Ishikawa (cell line): ENCODE results near the gene ALKBH5.

Experiments
- CEBPB ChIP-seq: IDR thresholded peaks from 2 replicates; pipeline ENCODE4 v1.6.1; 2012
- CREB1 ChIP-seq: IDR thresholded peaks from 2 replicates; pipeline ENCODE4 v1.6.1; 2012; ENCODE audit warnings: low read depth
- EGR1 ChIP-seq: IDR thresholded peaks from 2 replicates; pipeline ENCODE4 v1.6.1; 2012
- EP300 ChIP-seq: IDR thresholded peaks from 2 replicates; pipeline ENCODE4 v1.6.1; 2012; ENCODE audit warnings: borderline replicate concordance
- FOXM1 ChIP-seq: IDR thresholded peaks from 2 replicates; pipeline ENCODE4 v1.6.1; 2012; ENCODE audit warnings: low read depth, borderline replicate concordance
- MAX ChIP-seq: IDR thresholded peaks from 2 replicates; pipeline ENCODE4 v1.6.1; 2012
- NFIC ChIP-seq: IDR thresholded peaks from 2 replicates; pipeline ENCODE4 v1.6.1; 2012
- RAD21 ChIP-seq: IDR thresholded peaks from 2 replicates; pipeline ENCODE4 v1.6.1; 2012; ENCODE audit warnings: low read depth
- REST ChIP-seq: IDR thresholded peaks from 2 replicates; pipeline ENCODE4 v1.6.1; 2012; ENCODE audit warnings: low read depth, mild to moderate bottlenecking
- TAF1 ChIP-seq: IDR thresholded peaks from 2 replicates; pipeline ENCODE4 v1.6.1; 2012; ENCODE audit warnings: low read depth, mild to moderate bottlenecking
- TCF12 ChIP-seq: IDR thresholded peaks from 2 replicates; pipeline ENCODE4 v1.6.1; 2012; ENCODE audit warnings: low read depth
- TEAD4 ChIP-seq: IDR thresholded peaks from 2 replicates; pipeline ENCODE4 v1.6.1; 2012
- USF1 ChIP-seq: IDR thresholded peaks from 2 replicates; pipeline ENCODE4 v1.6.1; 2012
- YY1 ChIP-seq: IDR thresholded peaks from 2 replicates; pipeline ENCODE4 v1.6.1; 2012; ENCODE audit warnings: low read depth
- ZBTB7A ChIP-seq: IDR thresholded peaks from 2 replicates; pipeline ENCODE4 v1.6.1; 2012; ENCODE audit warnings: low read depth

ALKBH5 gene

GRCh38 chr17:18248811-18249210 lies 65.2 kb downstream of the ALKBH5 start:
- TF ChIP-seq MAX = no peak
- no peak for TF ChIP-seq USF1
- no peak for TF ChIP-seq EP300
- TF ChIP-seq REST = no peak
- TF ChIP-seq CEBPB = no peak
- TF ChIP-seq CREB1 = no peak
- TF ChIP-seq YY1 = no peak
- no peak for TF ChIP-seq EGR1

GRCh38 chr17:18250259-18250658 lies 66.6 kb downstream of the ALKBH5 start:
- TF ChIP-seq USF1 (no peak), EGR1 (no peak), CEBPB (no peak), RAD21 (no peak), NFIC (no peak), FOXM1 (no peak), TEAD4 (no peak), TCF12 (no peak), CREB1 (no peak), MAX (no peak), REST (no peak), ZBTB7A (no peak), TAF1 (no peak), YY1 (no peak)

GRCh38 chr17:18250708-18251107 lies 67.1 kb downstream of the ALKBH5 start:
- no peak for TF ChIP-seq REST
- TF ChIP-seq EGR1 = no peak
- TF ChIP-seq USF1 = no peak
- no peak for TF ChIP-seq TAF1
- no peak for TF ChIP-seq FOXM1
- TF ChIP-seq CEBPB = peak; percentile 67
- no peak for TF ChIP-seq TCF12

GRCh38 chr17:18251204-18251603 lies 67.6 kb downstream of the ALKBH5 start:
- TF ChIP-seq ZBTB7A (no peak), TAF1 (no peak), EGR1 (no peak), YY1 (no peak), RAD21 (no peak), USF1 (no peak), FOXM1 (no peak), MAX (no peak), TCF12 (no peak), REST (no peak), EP300 (no peak), NFIC (no peak), CEBPB (no peak), CREB1 (no peak), TEAD4 (no peak)
